HG03095 (cell line): ENCODE data around the gene ASIC1.

Experiments used
- ATAC-seq: cut with Tn5 transposase; IDR thresholded peaks from one replicate; pipeline ENCODE4 v1.9.1; 2021; ENCODE audit warnings: moderate library complexity; ENCODE audit not compliant: unreplicated experiment

ASIC1 gene

DNA sequence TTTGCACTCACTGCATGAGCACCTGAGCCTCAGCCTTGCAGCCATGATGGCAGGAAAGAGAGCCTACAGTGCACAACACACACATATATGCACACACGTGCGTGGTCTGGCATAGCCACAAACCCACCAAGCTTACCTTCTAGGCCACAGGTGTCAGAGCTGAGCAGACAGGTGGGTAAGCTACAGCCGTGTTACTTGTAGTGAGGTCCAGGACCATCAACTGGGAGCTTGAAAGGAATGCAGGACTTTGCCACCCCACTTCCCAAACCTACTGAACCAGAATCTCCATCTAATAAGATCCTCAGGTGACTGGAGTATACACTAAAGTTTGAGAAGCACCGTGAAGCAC, 2.7 kb downstream of the ASIC1 start:
- no peak for ATAC-seq

- no peak for ATAC-seq
Measured at GRCh38 chr12:50061171-50061570, 3.8 kb downstream of the ASIC1 start.

GRCh38 chr12:50061946-50062686, 4.7 kb downstream of the ASIC1 start:
- no peak for ATAC-seq

GRCh38 chr12:50062728-50063460, 5.5 kb downstream of the ASIC1 start:
- ATAC-seq: no peak

GRCh38 chr12:50065726-50066310, 8.4 kb downstream of the ASIC1 start:
- ATAC-seq: no peak

- ATAC-seq: no peak
Measured at GRCh38 chr12:50066402-50066801, 9.0 kb downstream of the ASIC1 start.

DNA sequence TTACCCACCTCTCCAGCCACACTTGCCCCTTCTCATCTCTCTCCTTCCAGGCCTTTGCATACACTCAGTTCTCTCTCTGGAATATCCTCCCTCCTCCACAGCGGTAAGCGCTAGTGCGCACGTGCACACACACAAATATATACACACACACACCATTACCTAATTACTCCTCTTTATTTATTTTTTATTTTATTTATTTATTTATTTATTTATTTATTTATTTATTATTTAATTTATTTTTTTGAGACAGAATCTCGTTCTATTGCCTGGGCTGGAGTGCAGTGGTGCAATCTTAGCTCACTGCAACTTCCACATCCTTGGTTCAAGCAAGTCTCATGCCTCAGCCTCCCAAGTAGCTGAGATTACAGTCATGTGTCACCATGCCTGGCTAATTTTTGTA, 11.7 kb downstream of the ASIC1 start:
- ATAC-seq: no peak

DNA sequence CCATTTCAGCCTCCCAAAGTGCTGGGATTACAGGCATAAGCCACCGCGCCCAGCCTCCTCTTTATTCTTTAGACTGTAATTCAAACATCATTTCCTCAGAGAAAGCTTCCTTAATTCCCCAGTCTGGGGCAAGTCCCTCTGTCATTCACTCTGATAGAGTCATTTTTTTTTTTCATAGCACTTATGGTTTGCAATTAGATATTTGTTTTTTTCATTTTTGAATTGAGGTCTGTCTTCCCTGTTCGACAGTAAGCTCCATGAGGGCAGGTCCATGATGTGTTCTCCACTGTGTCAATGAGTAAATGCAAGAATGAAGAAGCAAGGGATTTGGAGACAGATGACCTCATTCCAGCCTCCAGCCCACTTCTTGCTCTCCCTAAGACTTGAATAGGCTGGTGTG, 12.1 kb downstream of the ASIC1 start:
- no peak for ATAC-seq

- ATAC-seq: no peak
Measured at GRCh38 chr12:50070314-50071060, 13.1 kb downstream of the ASIC1 start.

- no peak for ATAC-seq
Measured at GRCh38 chr12:50072198-50072907, 15.0 kb downstream of the ASIC1 start.

DNA sequence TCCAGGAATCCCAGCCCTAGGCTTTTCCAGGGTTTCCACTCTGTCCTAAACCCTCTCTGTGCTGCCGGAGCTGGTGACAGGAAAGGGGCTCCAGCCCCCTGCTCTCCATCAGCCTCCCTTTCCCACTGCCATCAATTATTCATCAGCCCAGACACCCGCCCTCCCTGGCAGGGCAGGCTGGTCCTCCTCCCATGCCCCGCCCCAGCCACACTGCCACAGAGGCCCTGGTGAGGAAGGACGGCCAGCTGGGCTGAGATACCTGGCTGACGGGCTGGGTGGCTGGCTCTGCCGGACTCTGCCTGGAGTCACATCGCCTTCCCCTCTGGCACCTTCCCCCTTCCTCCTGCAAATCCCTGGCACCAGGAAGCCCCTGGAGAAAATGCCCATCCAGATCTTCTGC, 15.8 kb downstream of the ASIC1 start:
- ATAC-seq: no peak

DNA sequence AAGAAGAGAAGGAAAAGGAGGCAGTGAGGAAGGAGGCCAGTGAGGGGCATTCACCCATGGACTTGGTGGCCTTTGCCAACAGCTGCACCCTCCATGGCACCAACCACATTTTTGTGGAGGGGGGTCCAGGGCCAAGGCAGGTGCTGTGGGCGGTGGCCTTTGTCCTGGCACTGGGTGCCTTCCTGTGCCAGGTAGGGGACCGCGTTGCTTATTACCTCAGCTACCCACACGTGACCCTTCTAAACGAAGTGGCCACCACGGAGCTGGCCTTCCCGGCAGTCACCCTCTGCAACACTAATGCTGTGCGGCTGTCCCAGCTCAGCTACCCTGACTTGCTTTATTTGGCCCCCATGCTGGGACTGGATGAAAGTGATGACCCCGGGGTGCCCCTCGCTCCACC, 16.3 kb downstream of the ASIC1 start:
- ATAC-seq: no peak

GRCh38 chr12:50074936-50075807, 17.8 kb downstream of the ASIC1 start:
- peak; percentile 69 for ATAC-seq

DNA sequence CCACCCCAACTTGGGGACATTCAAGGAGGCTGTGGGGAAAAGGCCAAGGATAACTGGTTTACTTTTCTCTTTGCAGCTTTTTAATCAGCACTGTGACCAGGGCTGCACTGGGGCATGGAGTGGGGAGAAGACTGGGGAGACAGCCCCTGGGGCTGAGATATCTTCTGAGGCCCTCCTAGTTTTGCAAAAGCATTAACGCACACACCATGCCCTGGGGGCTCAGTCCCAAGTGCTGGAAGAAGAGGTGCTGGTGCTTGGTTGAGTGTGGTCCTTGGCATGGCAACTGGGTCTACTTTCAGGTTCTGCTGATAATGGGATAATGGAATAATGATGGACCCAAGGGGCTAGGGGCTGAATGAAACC, 18.4 kb downstream of the ASIC1 start:
- no peak for ATAC-seq

GRCh38 chr12:50077099-50077498, 19.7 kb downstream of the ASIC1 start:
- no peak for ATAC-seq

- no peak for ATAC-seq
Measured at GRCh38 chr12:50078281-50078680, 20.9 kb downstream of the ASIC1 start.

GRCh38 chr12:50079771-50080170, 22.4 kb downstream of the ASIC1 start:
- no peak for ATAC-seq

- no peak for ATAC-seq
Measured at GRCh38 chr12:50081096-50081808, 23.9 kb downstream of the ASIC1 start.

DNA sequence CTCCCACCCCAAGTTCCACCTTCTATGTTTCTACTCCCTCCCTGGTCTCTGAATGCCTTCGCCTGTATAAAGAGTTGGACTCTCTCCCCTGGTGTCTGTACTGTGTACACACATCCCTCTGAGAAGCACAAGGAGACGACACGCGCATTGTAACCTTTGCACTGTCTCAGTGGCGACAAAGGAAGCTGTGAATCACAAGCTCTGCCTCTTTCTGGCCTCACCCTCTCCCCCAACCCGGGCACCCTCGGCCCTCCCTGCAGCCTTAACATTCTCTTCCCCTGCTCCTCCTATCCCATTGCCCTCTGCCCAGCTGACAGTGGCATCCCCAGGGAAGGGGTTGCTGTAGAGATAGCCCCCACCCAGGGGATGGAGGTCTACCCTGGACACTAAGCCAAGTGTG, 25.2 kb downstream of the ASIC1 start:
- no peak for ATAC-seq
